22Rv1 (cell line): ENCODE results near the gene CHMP4A.

Source experiments
- CTCF ChIP-seq: fragments of 450-650 bp; IDR thresholded peaks from 2 replicates; pipeline ENCODE4 v1.5.1; 2017; ENCODE audit warnings: mild to moderate bottlenecking
- ZFX ChIP-seq: fragments of 450-650 bp; IDR thresholded peaks from 2 replicates; pipeline ENCODE4 v1.6.1; 2017; ENCODE audit warnings: antibody characterized with exemption, borderline replicate concordance

GRCh38 chr14:24232645-24233537 is 19.6 kb upstream of the CHMP4A start, which contains the start of gene GMPR2:
- TF ChIP-seq CTCF: no peak
- no peak for TF ChIP-seq ZFX
